Astrocyte (in vitro differentiated cells and primary cell): ENCODE data around the gene PPP2R5C. TPM values are rescaled to one million over a fixed set of nuclear protein-coding genes. Genes with fewer than 3 reads are reported as not detected.

Experiments
- DNase-seq: peaks from one replicate; pipeline ENCODE4 v3.0.0-alpha.2; 2010; ENCODE audit warnings: low read depth
- FAIRE-seq: peaks from 2 replicates; lab custom pipeline; 2011; peaks lifted over from hg19 to GRCh38; lab: Jason Lieb, UNC
- H2AFZ ChIP-seq: 2 replicates; pipeline ENCODE4 v1.6.0; 2012; ENCODE audit warnings: low read depth, low read length, inconsistent platforms
- H3K27ac ChIP-seq: 2 replicates; pipeline ENCODE4 v1.5.1; 2011; ENCODE audit warnings: low read depth, low read length, inconsistent platforms
- H3K27me3 ChIP-seq: 2 replicates; pipeline ENCODE4 v1.6.0; 2011; ENCODE audit warnings: low read length, inconsistent platforms; ENCODE audit not compliant: insufficient read depth
- H3K36me3 ChIP-seq: 2 replicates; pipeline ENCODE4 v1.5.1; 2011; ENCODE audit warnings: low read length, inconsistent platforms; ENCODE audit not compliant: insufficient read depth
- H3K4me1 ChIP-seq: 2 replicates; pipeline ENCODE4 v1.5.1; 2011; ENCODE audit warnings: low read length, inconsistent platforms; ENCODE audit not compliant: insufficient read depth
- H3K4me2 ChIP-seq: 2 replicates; pipeline ENCODE4 v1.6.0; 2012; ENCODE audit warnings: low read length, inconsistent platforms
- H3K4me3 ChIP-seq: 2 replicates; pipeline ENCODE4 v1.5.1; 2011; ENCODE audit warnings: low read depth, mild to moderate bottlenecking, low read length, inconsistent platforms; ENCODE audit not compliant: insufficient read depth
- H3K79me2 ChIP-seq: 2 replicates; pipeline ENCODE4 v1.6.0; 2012; ENCODE audit warnings: mild to moderate bottlenecking, low read length, inconsistent platforms; ENCODE audit not compliant: insufficient read depth
- H3K9ac ChIP-seq: 2 replicates; pipeline ENCODE4 v1.6.0; 2012; ENCODE audit warnings: mild to moderate bottlenecking, low read length, inconsistent platforms
- H3K9me3 ChIP-seq: 2 replicates; pipeline ENCODE4 v1.5.1; 2012; ENCODE audit warnings: low read depth, mild to moderate bottlenecking, low read length, inconsistent platforms; ENCODE audit not compliant: insufficient read depth
- H4K20me1 ChIP-seq: 2 replicates; pipeline ENCODE4 v1.6.0; 2012; ENCODE audit warnings: low read length, inconsistent platforms; ENCODE audit not compliant: insufficient read depth
- H3K27ac Mint-ChIP-seq: one replicate; pipeline ENCODE4 v1.8.0; 2021; ENCODE audit warnings: mild to moderate bottlenecking, mixed read lengths; ENCODE audit not compliant: unreplicated experiment
- H3K27me3 Mint-ChIP-seq: one replicate; pipeline ENCODE4 v1.8.0; 2021; ENCODE audit warnings: low read depth, mixed read lengths; ENCODE audit not compliant: unreplicated experiment
- H3K36me3 Mint-ChIP-seq: one replicate; pipeline ENCODE4 v1.8.0; 2021; ENCODE audit warnings: low read depth, mixed read lengths; ENCODE audit not compliant: unreplicated experiment
- H3K4me1 Mint-ChIP-seq: one replicate; pipeline ENCODE4 v1.8.0; 2021; ENCODE audit warnings: low read depth, mixed read lengths; ENCODE audit not compliant: unreplicated experiment
- H3K4me3 Mint-ChIP-seq: one replicate; pipeline ENCODE4 v1.8.0; 2021; ENCODE audit warnings: mild to moderate bottlenecking, moderate library complexity, mixed read lengths; ENCODE audit not compliant: unreplicated experiment
- H3K9me3 Mint-ChIP-seq: one replicate; pipeline ENCODE4 v1.8.0; 2021; ENCODE audit warnings: mild to moderate bottlenecking, mixed read lengths; ENCODE audit not compliant: unreplicated experiment
- CTCF ChIP-seq: IDR thresholded peaks from 2 replicates; pipeline ENCODE4 v1.5.1; 2011; ENCODE audit warnings: low read depth, mild to moderate bottlenecking, inconsistent platforms, low read length, moderate library complexity; ENCODE audit not compliant: insufficient read depth
- EZH2 ChIP-seq: IDR thresholded peaks from 2 replicates; pipeline ENCODE4 v1.6.1; 2012; ENCODE audit warnings: mild to moderate bottlenecking, low read length, inconsistent platforms; ENCODE audit not compliant: insufficient read depth
- total RNA-seq: library from RNA; stranded (reverse); gene quantifications from 2 replicates; pipeline ENCODE4 v1.2.1, GENCODE V29; 2021

PPP2R5C gene
- total RNA-seq, 1 donor from 2014 or later: 102 TPM

DNA sequence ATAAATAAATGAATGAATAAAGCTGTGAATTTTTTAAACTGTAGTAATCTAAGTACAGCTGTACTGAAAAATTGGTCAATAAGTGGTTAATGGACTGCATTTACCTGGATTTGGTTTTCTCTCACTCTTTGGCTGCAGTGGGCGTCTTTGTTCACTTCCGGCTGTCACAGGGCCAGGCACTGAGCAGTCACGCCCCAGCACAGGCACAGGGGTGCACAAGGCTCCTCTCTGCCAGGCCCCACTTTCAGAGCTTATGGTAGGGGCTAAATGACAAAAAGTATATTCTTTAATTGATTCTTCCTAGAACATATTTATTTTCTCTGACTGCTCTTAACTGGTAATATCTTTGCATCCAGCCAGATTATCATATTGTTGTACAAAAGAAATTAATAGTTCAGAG, 132.2 kb downstream of the PPP2R5C start:
- Histone ChIP-seq H2AFZ (no peak overlapping the region), H3K4me3 (no peak overlapping the region), H3K4me2 (no peak overlapping the region), H3K79me2 (no peaks in the 10 kb centered on the region), H3K27ac (no peak overlapping the region), H4K20me1 (no peaks in the 10 kb centered on the region), H3K36me3 (peaks cover 32% of the 10 kb centered on the region), H3K4me1 (no peaks in the 10 kb centered on the region), H3K27me3 (no peaks in the 10 kb centered on the region), H3K9me3 (no peaks in the 10 kb centered on the region), H3K9ac (no peak overlapping the region)
- H3K36me3 Mint-ChIP-seq: peaks cover 17% of the 10 kb centered on the region
- FAIRE-seq (no peak), DNase-seq (no peak)
- H3K4me3 Mint-ChIP-seq: no peak overlapping the region
- H3K9me3 Mint-ChIP-seq: no peaks in the 10 kb centered on the region
- TF ChIP-seq CTCF (no peak), EZH2 (no peak)
- no peaks in the 10 kb centered on the region for H3K4me1 Mint-ChIP-seq
- H3K27me3 Mint-ChIP-seq: no peaks in the 10 kb centered on the region
- H3K27ac Mint-ChIP-seq: no peak overlapping the region

DNA sequence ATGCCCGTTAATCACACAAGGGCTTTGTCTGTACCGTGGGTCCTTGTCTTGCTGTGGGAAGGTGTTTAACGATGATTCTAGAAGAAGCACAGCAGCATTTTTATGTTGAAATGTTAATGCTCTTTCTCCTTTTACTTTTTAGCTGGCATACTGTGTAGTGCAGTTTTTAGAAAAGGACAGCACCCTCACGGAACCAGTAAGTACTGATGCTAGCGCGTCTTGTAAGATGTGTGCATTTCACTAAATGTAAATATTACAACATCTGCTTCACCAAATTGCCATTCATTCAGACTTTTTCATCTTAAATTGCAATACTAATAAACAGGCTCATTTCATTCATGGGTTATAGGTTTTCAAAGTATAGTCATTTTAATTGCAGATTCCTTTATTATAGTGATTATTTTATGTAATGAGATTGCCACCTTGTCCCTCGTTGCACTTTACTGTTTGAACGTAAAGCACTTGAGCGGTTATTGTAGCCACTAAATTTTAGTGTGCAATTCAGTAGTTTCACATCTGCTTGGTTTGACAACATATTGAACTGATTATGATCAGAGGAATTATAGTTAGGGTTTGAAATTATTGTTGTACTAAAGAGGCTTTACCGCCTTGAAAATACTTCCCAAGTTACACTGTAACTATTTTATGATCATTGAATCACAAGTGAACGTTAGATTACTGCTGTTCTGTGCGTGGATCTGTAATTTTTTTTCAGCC, 133.0 kb downstream of the PPP2R5C start:
- FAIRE-seq: no peak
- H3K27ac Mint-ChIP-seq: no peak overlapping the region
- TF ChIP-seq CTCF: no peak
- no peak for TF ChIP-seq EZH2

GRCh38 chr14:101895256-101895655, 133.7 kb downstream of the PPP2R5C start:
- Mint-ChIP-seq H3K27me3 (no peaks in the 10 kb centered on the region), H3K9me3 (no peaks in the 10 kb centered on the region), H3K36me3 (peaks cover 18% of the 10 kb centered on the region), H3K27ac (no peak overlapping the region), H3K4me1 (no peaks in the 10 kb centered on the region), H3K4me3 (no peak overlapping the region)
- TF ChIP-seq CTCF (no peak), EZH2 (no peak)
- no peaks in the 10 kb centered on the region for H3K9me3 ChIP-seq
- no peak for FAIRE-seq
- no peaks in the 10 kb centered on the region for H3K27me3 ChIP-seq
- H4K20me1 ChIP-seq: no peaks in the 10 kb centered on the region
- no peaks in the 10 kb centered on the region for H3K79me2 ChIP-seq
- H3K27ac ChIP-seq: no peak overlapping the region
- H3K4me3 ChIP-seq: no peak overlapping the region
- peaks cover 38% of the 10 kb centered on the region for H3K36me3 ChIP-seq
- H3K9ac ChIP-seq: no peak overlapping the region
- no peak overlapping the region for H3K4me2 ChIP-seq
- no peak for DNase-seq
- H2AFZ ChIP-seq: no peak overlapping the region
- H3K4me1 ChIP-seq: no peaks in the 10 kb centered on the region

More for the DNA sequence above, 133.0 kb downstream of the PPP2R5C start:
- peaks cover 37% of the 10 kb centered on the region for H3K36me3 ChIP-seq
- H4K20me1 ChIP-seq: no peaks in the 10 kb centered on the region
- no peaks in the 10 kb centered on the region for H3K27me3 ChIP-seq
- H3K4me1 Mint-ChIP-seq: no peaks in the 10 kb centered on the region
- H3K27me3 Mint-ChIP-seq: no peaks in the 10 kb centered on the region
- no peak overlapping the region for H3K9ac ChIP-seq
- no peak overlapping the region for H3K4me3 ChIP-seq
- no peak for DNase-seq
- no peak overlapping the region for H3K4me3 Mint-ChIP-seq
- H3K36me3 Mint-ChIP-seq: peaks cover 15% of the 10 kb centered on the region
- H2AFZ ChIP-seq: no peak overlapping the region
- no peaks in the 10 kb centered on the region for H3K79me2 ChIP-seq
- no peak overlapping the region for H3K4me2 ChIP-seq
- no peaks in the 10 kb centered on the region for H3K9me3 ChIP-seq
- H3K27ac ChIP-seq: no peak overlapping the region
- H3K4me1 ChIP-seq: no peaks in the 10 kb centered on the region
- H3K9me3 Mint-ChIP-seq: no peaks in the 10 kb centered on the region
